Dendritic cell treated with granulocyte-macrophage colony-stimulating factor and Interleukin-4, amounts not matched to agents 40 ng/mL and 50 ng/mL, for 4 days (primary cell): ENCODE results near the gene SNRPB2.

Experiments used
- H3K27ac Mint-ChIP-seq: one replicate; pipeline ENCODE4 v1.8.0; 2022; ENCODE audit warnings: mild to moderate bottlenecking, mixed read lengths
- H3K27me3 Mint-ChIP-seq: one replicate; pipeline ENCODE4 v1.8.0; 2022; ENCODE audit warnings: mild to moderate bottlenecking, mixed read lengths
- H3K36me3 Mint-ChIP-seq: one replicate; pipeline ENCODE4 v1.8.0; 2022; ENCODE audit warnings: low read depth, mixed read lengths
- H3K4me1 Mint-ChIP-seq: one replicate; pipeline ENCODE4 v1.8.0; 2022; ENCODE audit warnings: low read depth, mixed read lengths
- H3K4me3 Mint-ChIP-seq: one replicate; pipeline ENCODE4 v1.8.0; 2022; ENCODE audit warnings: mild to moderate bottlenecking, moderate library complexity, mixed read lengths
- H3K9me3 Mint-ChIP-seq: one replicate; pipeline ENCODE4 v1.8.0; 2022; ENCODE audit warnings: mixed read lengths
- intact Hi-C: fragments of 100-400 bp; cut with micrococcal nuclease; formaldehyde crosslinking; loops from one replicate; pipeline ENCODE4 v1.15.0; 2022

Gene SNRPB2

GRCh38 chr20:16748308-16748900, 18.6 kb downstream of the SNRPB2 start, which contains the start of gene OTOR:
Gene OTOR (plus strand): TSS chr20:16748358. CDS start chr20:16748402, 44 bp downstream.
- no peaks in the 10 kb centered on the region for H3K4me1 Mint-ChIP-seq
- intact Hi-C loops = no loop called here
- no peaks in the 10 kb centered on the region for H3K36me3 Mint-ChIP-seq
- peaks cover 25% of the 10 kb centered on the region for H3K27me3 Mint-ChIP-seq
- H3K4me3 Mint-ChIP-seq = no peak within 1 kb of the TSS
- H3K27ac Mint-ChIP-seq = no peak within 1 kb of the TSS
- H3K9me3 Mint-ChIP-seq = no peaks in the 10 kb centered on the region

GRCh38 chr20:16749573-16749972, 19.7 kb downstream of the SNRPB2 start:
- Mint-ChIP-seq H3K4me3 (no peak overlapping the region), H3K36me3 (no peaks in the 10 kb centered on the region), H3K27me3 (peaks cover 25% of the 10 kb centered on the region), H3K9me3 (no peaks in the 10 kb centered on the region), H3K27ac (no peak overlapping the region), H3K4me1 (no peaks in the 10 kb centered on the region)
- intact Hi-C loops = no loop called here

GRCh38 chr20:16752082-16752481, 22.3 kb downstream of the SNRPB2 start:
- intact Hi-C loops = no loop called here
- peaks cover 16% of the 10 kb centered on the region for H3K27me3 Mint-ChIP-seq
- H3K9me3 Mint-ChIP-seq = no peaks in the 10 kb centered on the region

GRCh38 chr20:16752901-16753300, 23.1 kb downstream of the SNRPB2 start:
- H3K27me3 Mint-ChIP-seq = peaks cover 15% of the 10 kb centered on the region
- intact Hi-C loops = no loop called here
- no peaks in the 10 kb centered on the region for H3K4me1 Mint-ChIP-seq
- H3K9me3 Mint-ChIP-seq = no peaks in the 10 kb centered on the region
- H3K27ac Mint-ChIP-seq = no peak overlapping the region
- H3K4me3 Mint-ChIP-seq = no peak overlapping the region
- H3K36me3 Mint-ChIP-seq = no peaks in the 10 kb centered on the region

More at GRCh38 chr20:16752082-16752481, 22.3 kb downstream of the SNRPB2 start:
- no peak overlapping the region for H3K27ac Mint-ChIP-seq
- no peak overlapping the region for H3K4me3 Mint-ChIP-seq
- no peaks in the 10 kb centered on the region for H3K36me3 Mint-ChIP-seq
- no peaks in the 10 kb centered on the region for H3K4me1 Mint-ChIP-seq

- intact Hi-C loops = no loop called here
- Mint-ChIP-seq H3K9me3 (no peaks in the 10 kb centered on the region), H3K36me3 (no peaks in the 10 kb centered on the region), H3K27me3 (no peaks in the 10 kb centered on the region), H3K4me1 (peaks cover 6% of the 10 kb centered on the region), H3K27ac (no peak overlapping the region), H3K4me3 (no peak overlapping the region)
These were observed 28.8 kb downstream of the SNRPB2 start for GRCh38 chr20:16758454-16759180.

GRCh38 chr20:16759181-16759563, 29.3 kb downstream of the SNRPB2 start:
- H3K27me3 Mint-ChIP-seq = no peaks in the 10 kb centered on the region
- peaks cover 6% of the 10 kb centered on the region for H3K4me1 Mint-ChIP-seq
- H3K27ac Mint-ChIP-seq = no peak overlapping the region
- intact Hi-C loops = no loop called here
- H3K36me3 Mint-ChIP-seq = no peaks in the 10 kb centered on the region
- H3K9me3 Mint-ChIP-seq = no peaks in the 10 kb centered on the region
- H3K4me3 Mint-ChIP-seq = no peak overlapping the region

GRCh38 chr20:16760431-16761304, 30.8 kb downstream of the SNRPB2 start:
- Mint-ChIP-seq H3K4me1 (peaks cover 6% of the 10 kb centered on the region), H3K27me3 (no peaks in the 10 kb centered on the region), H3K4me3 (no peak overlapping the region), H3K27ac (no peak overlapping the region), H3K9me3 (no peaks in the 10 kb centered on the region), H3K36me3 (no peaks in the 10 kb centered on the region)
- intact Hi-C loops = loop anchor here (2.0 kb wide), 2 partner anchors 242 to 1052 kb away; no protein-coding TSS in a partner anchor

- Mint-ChIP-seq H3K9me3 (no peaks in the 10 kb centered on the region), H3K27me3 (peaks cover 4% of the 10 kb centered on the region), H3K4me3 (no peak overlapping the region), H3K36me3 (no peaks in the 10 kb centered on the region), H3K27ac (no peak overlapping the region), H3K4me1 (peaks cover 6% of the 10 kb centered on the region)
- intact Hi-C loops = loop anchor here (2.0 kb wide), 2 partner anchors 243 to 1053 kb away; no protein-coding TSS in a partner anchor
These were observed 31.5 kb downstream of the SNRPB2 start for GRCh38 chr20:16761305-16761829.

- Mint-ChIP-seq H3K36me3 (no peaks in the 10 kb centered on the region), H3K27ac (no peak overlapping the region), H3K4me1 (peaks cover 6% of the 10 kb centered on the region), H3K27me3 (peaks cover 4% of the 10 kb centered on the region), H3K4me3 (no peak overlapping the region), H3K9me3 (no peaks in the 10 kb centered on the region)
- intact Hi-C loops = no loop called here
These were observed 34.7 kb downstream of the SNRPB2 start for GRCh38 chr20:16764560-16764959.

GRCh38 chr20:16771213-16771612, 41.4 kb downstream of the SNRPB2 start:
- Mint-ChIP-seq H3K36me3 (no peaks in the 10 kb centered on the region), H3K4me3 (no peak overlapping the region), H3K27me3 (peaks cover 1% of the 10 kb centered on the region), H3K9me3 (peaks cover 5% of the 10 kb centered on the region), H3K27ac (no peak overlapping the region), H3K4me1 (no peaks in the 10 kb centered on the region)
- intact Hi-C loops = no loop called here

GRCh38 chr20:16775961-16776360, 46.1 kb downstream of the SNRPB2 start:
- Mint-ChIP-seq H3K4me3 (no peak overlapping the region), H3K9me3 (peaks cover 5% of the 10 kb centered on the region), H3K4me1 (no peaks in the 10 kb centered on the region), H3K27me3 (no peaks in the 10 kb centered on the region), H3K27ac (no peak overlapping the region), H3K36me3 (no peaks in the 10 kb centered on the region)
- intact Hi-C loops = no loop called here

GRCh38 chr20:16777126-16777525, 47.3 kb downstream of the SNRPB2 start:
- Mint-ChIP-seq H3K4me3 (no peak overlapping the region), H3K4me1 (no peaks in the 10 kb centered on the region), H3K27ac (no peak overlapping the region), H3K36me3 (no peaks in the 10 kb centered on the region), H3K9me3 (peaks cover 5% of the 10 kb centered on the region), H3K27me3 (no peaks in the 10 kb centered on the region)
- intact Hi-C loops = no loop called here

- no peak overlapping the region for H3K4me3 Mint-ChIP-seq
- no peaks in the 10 kb centered on the region for H3K27me3 Mint-ChIP-seq
- H3K4me1 Mint-ChIP-seq = no peaks in the 10 kb centered on the region
These were observed 48.3 kb downstream of the SNRPB2 start for GRCh38 chr20:16778159-16778558.

GRCh38 chr20:16781496-16781895, 51.7 kb downstream of the SNRPB2 start:
- Mint-ChIP-seq H3K4me3 (no peak overlapping the region), H3K9me3 (no peaks in the 10 kb centered on the region), H3K27ac (no peak overlapping the region), H3K36me3 (no peaks in the 10 kb centered on the region), H3K27me3 (peaks cover 6% of the 10 kb centered on the region), H3K4me1 (no peaks in the 10 kb centered on the region)
- intact Hi-C loops = no loop called here

More at GRCh38 chr20:16778159-16778558, 48.3 kb downstream of the SNRPB2 start:
- Mint-ChIP-seq H3K9me3 (peaks cover 5% of the 10 kb centered on the region), H3K27ac (no peak overlapping the region), H3K36me3 (no peaks in the 10 kb centered on the region)
- intact Hi-C loops = no loop called here
